Measurements from ENCODE around the gene ADORA2B. TPM values are rescaled to one million over a fixed set of nuclear protein-coding genes. Genes with fewer than 3 reads are reported as not detected.

The ADORA2B gene
- total RNA-seq, 2 experiments from 2014 or later, result not detected

GRCh38 chr17:15915961-15916360, 29.0 kb upstream of the ADORA2B start:
- CTCF ChIA-PET (ENCODE audit: unreplicated experiment), result no interaction called here
- no peak overlapping the region for H3K27ac ChIP-seq (ENCODE audit: low read depth, low read length, poor library complexity, severe bottlenecking)
- no peak for DNase-seq (ENCODE audit: low spot score)
- H3K4me3 ChIP-seq (ENCODE audit: low read depth, low read length, poor library complexity, severe bottlenecking), result no peak overlapping the region
- no peaks in the 10 kb centered on the region for H3K4me1 ChIP-seq (ENCODE audit: insufficient read depth, low read length, poor library complexity, severe bottlenecking)
- no peak overlapping the region for H2AFZ ChIP-seq (ENCODE audit: low read length)
- no peaks in the 10 kb centered on the region for H4K20me1 ChIP-seq (ENCODE audit: insufficient read depth, low read length)
- intact Hi-C loops (cut with micrococcal nuclease; ENCODE audit: unreplicated experiment), result no loop called here
- TF ChIP-seq EZH2phosphoT487 (IDR thresholded peaks at IDR 0.05; ENCODE audit: borderline replicate concordance, low read depth, low read length) (no peak), CTCF (conservative IDR thresholded peaks at IDR 0.05; ENCODE audit: low read length) (no peak)
- POLR2A ChIA-PET, result interaction anchor here (0.6 kb wide), 1 partner anchor 11 kb away, joined by 3 read pairs; no protein-coding TSS in a partner anchor
- no TSS peak for BruUV-seq (replicated peaks)
- H3K36me3 ChIP-seq (ENCODE audit: insufficient read depth, low read length), result no peaks in the 10 kb centered on the region
- H3K9me2 ChIP-seq (ENCODE audit: insufficient read depth, low read length), result no peaks in the 10 kb centered on the region
- H3K4me2 ChIP-seq (ENCODE audit: low read length), result no peak overlapping the region
- no peaks in the 10 kb centered on the region for H3K79me2 ChIP-seq (ENCODE audit: insufficient read depth, low read depth, low read length)
- no peaks in the 10 kb centered on the region for H3K9me3 ChIP-seq (ENCODE audit: low read length)

- H3K4me1 ChIP-seq (ENCODE audit: insufficient read depth, low read length, poor library complexity, severe bottlenecking), result no peaks in the 10 kb centered on the region
- H3K9me3 ChIP-seq (ENCODE audit: low read length), result no peaks in the 10 kb centered on the region
- no peak for DNase-seq (ENCODE audit: low spot score)
- ChIA-PET CTCF (ENCODE audit: unreplicated experiment) (no interaction called here), POLR2A (no interaction called here)
- no peaks in the 10 kb centered on the region for H3K36me3 ChIP-seq (ENCODE audit: insufficient read depth, low read length)
- H2AFZ ChIP-seq (ENCODE audit: low read length), result no peak overlapping the region
- intact Hi-C loops (cut with micrococcal nuclease; ENCODE audit: unreplicated experiment), result no loop called here
- no peak for TF ChIP-seq CTCF (conservative IDR thresholded peaks at IDR 0.05; ENCODE audit: low read length)
- no peak for TF ChIP-seq EZH2phosphoT487 (IDR thresholded peaks at IDR 0.05; ENCODE audit: borderline replicate concordance, low read depth, low read length)
- no peak overlapping the region for H3K4me3 ChIP-seq (ENCODE audit: low read depth, low read length, poor library complexity, severe bottlenecking)
- no peaks in the 10 kb centered on the region for H4K20me1 ChIP-seq (ENCODE audit: insufficient read depth, low read length)
- H3K27ac ChIP-seq (ENCODE audit: low read depth, low read length, poor library complexity, severe bottlenecking), result no peak overlapping the region
- no peaks in the 10 kb centered on the region for H3K9me2 ChIP-seq (ENCODE audit: insufficient read depth, low read length)
- H3K4me2 ChIP-seq (ENCODE audit: low read length), result no peak overlapping the region
- no peaks in the 10 kb centered on the region for H3K79me2 ChIP-seq (ENCODE audit: insufficient read depth, low read depth, low read length)
- no TSS peak for BruUV-seq (replicated peaks)
Measured at GRCh38 chr17:15917021-15917437, 27.9 kb upstream of the ADORA2B start.

DNA sequence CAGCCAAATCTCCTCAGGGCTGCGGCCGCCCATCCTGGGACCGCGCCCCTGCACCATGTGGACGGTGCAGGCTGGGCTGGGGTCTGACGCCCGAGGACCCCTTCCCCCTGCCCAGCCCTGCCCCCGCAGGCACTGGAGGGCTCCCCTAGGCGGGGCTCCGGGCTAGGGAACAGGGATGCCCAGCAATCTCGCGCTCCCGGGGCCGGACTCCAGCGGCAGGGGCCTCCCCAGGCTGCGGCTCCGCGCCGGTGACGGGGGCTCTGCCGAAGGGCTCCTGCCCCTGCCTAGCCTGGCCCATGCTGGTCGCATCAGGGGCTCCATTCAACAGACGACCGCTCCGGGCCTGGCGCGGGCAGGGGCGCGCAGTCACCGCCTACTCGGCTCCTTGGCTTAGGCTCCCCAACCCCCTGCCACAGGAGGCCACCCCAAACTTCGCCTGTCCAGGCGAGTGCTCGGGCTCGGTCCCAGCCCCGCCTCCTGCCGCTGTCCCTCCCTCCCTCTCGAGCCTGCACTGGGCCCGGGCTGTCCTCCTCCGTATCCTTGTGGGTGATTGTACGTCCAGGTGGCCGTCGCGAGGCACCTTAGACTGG, 27.4 kb upstream of the ADORA2B start:
- no peaks in the 10 kb centered on the region for H3K4me1 ChIP-seq (ENCODE audit: insufficient read depth, low read length, poor library complexity, severe bottlenecking)
- no peak overlapping the region for H3K4me3 ChIP-seq (ENCODE audit: low read depth, low read length, poor library complexity, severe bottlenecking)
- H3K9me2 ChIP-seq (ENCODE audit: insufficient read depth, low read length), result no peaks in the 10 kb centered on the region
- no peak overlapping the region for H3K4me2 ChIP-seq (ENCODE audit: low read length)
- BruUV-seq (replicated peaks), result no TSS peak
- TF ChIP-seq CTCF (conservative IDR thresholded peaks at IDR 0.05; ENCODE audit: low read length), result no peak
- TF ChIP-seq EZH2phosphoT487 (IDR thresholded peaks at IDR 0.05; ENCODE audit: borderline replicate concordance, low read depth, low read length), result no peak
- no peaks in the 10 kb centered on the region for H3K36me3 ChIP-seq (ENCODE audit: insufficient read depth, low read length)
- intact Hi-C loops (cut with micrococcal nuclease; ENCODE audit: unreplicated experiment), result no loop called here
- H3K27ac ChIP-seq (ENCODE audit: low read depth, low read length, poor library complexity, severe bottlenecking), result no peak overlapping the region
- POLR2A ChIA-PET, result interaction anchor here (0.5 kb wide), 1 partner anchor 292 kb away, joined by 3 read pairs; no protein-coding TSS in a partner anchor
- DNase-seq (ENCODE audit: low spot score), result no peak
- CTCF ChIA-PET (ENCODE audit: unreplicated experiment), result no interaction called here
- no peaks in the 10 kb centered on the region for H4K20me1 ChIP-seq (ENCODE audit: insufficient read depth, low read length)
- H3K79me2 ChIP-seq (ENCODE audit: insufficient read depth, low read depth, low read length), result no peaks in the 10 kb centered on the region
- no peaks in the 10 kb centered on the region for H3K9me3 ChIP-seq (ENCODE audit: low read length)
- H2AFZ ChIP-seq (ENCODE audit: low read length), result no peak overlapping the region
